Activated B cell treated with CpG ODN at 0.5 μM for 24 hours (primary cell): ENCODE data around the gene SYNE3. TPM values are rescaled to one million over a fixed set of nuclear protein-coding genes. Genes with fewer than 3 reads are reported as not detected.

Experiments used
- ATAC-seq: fragments of 200-7000 bp; cut with Tn5 transposase; one replicate; pipeline ENCODE4 v1.10.0; 2021; ENCODE audit warnings: low read depth, mild to moderate bottlenecking, moderate library complexity
- CTCF ChIA-PET: fragments of 350-600 bp; sonication (Branson Sonifier 250); formaldehyde crosslinking; loops from one replicate; lab custom pipeline; 2021; ENCODE audit warnings: antibody characterized with exemption; lab: Charles Lee
- POLR2A ChIA-PET: fragments of 350-600 bp; sonication (Branson Sonifier 250); formaldehyde crosslinking; loops from one replicate; lab custom pipeline; 2021; ENCODE audit warnings: antibody characterized with exemption; lab: Charles Lee
- DNase-seq: peaks from one replicate; pipeline ENCODE4 v3.0.0; 2022
- H3K27ac Mint-ChIP-seq: one replicate; pipeline ENCODE4 v1.8.0; 2020; ENCODE audit warnings: mixed read lengths
- H3K27me3 Mint-ChIP-seq: one replicate; pipeline ENCODE4 v1.8.0; 2021; ENCODE audit warnings: mixed read lengths
- H3K36me3 Mint-ChIP-seq: one replicate; pipeline ENCODE4 v1.8.0; 2021; ENCODE audit warnings: low read depth, mixed read lengths
- H3K4me1 Mint-ChIP-seq: one replicate; pipeline ENCODE4 v1.8.0; 2021; ENCODE audit warnings: mixed read lengths
- H3K4me3 Mint-ChIP-seq: one replicate; pipeline ENCODE4 v1.8.0; 2020; ENCODE audit warnings: mild to moderate bottlenecking, mixed read lengths
- H3K9me3 Mint-ChIP-seq: one replicate; pipeline ENCODE4 v1.8.0; 2020; ENCODE audit warnings: mixed read lengths
- CTCF ChIP-seq: fragments of 200-600 bp; IDR thresholded peaks from one replicate; pipeline ENCODE4 v1.8.0; 2022; ENCODE audit warnings: antibody characterized with exemption, mild to moderate bottlenecking
- intact Hi-C: fragments of 100-400 bp; cut with micrococcal nuclease; formaldehyde crosslinking; loops from one replicate; pipeline ENCODE4 v1.15.1; 2024
- total RNA-seq: library from RNA; stranded (reverse); gene quantifications from 2 replicates; pipeline ENCODE4 v1.2.3, GENCODE V29; 2022

The SYNE3 gene
- total RNA-seq, 1 donor from 2014 or later: 104 TPM

- H3K27ac Mint-ChIP-seq: no peak overlapping the region
- DNase-seq: no peak
- peaks cover 40% of the 10 kb centered on the region for H3K4me1 Mint-ChIP-seq
- intact Hi-C loops: no loop called here
- ATAC-seq: no peak
- H3K27me3 Mint-ChIP-seq: no peaks in the 10 kb centered on the region
- CTCF ChIA-PET: interaction anchor here (9.5 kb wide), 1 partner anchor 82 kb away, joined by 162 read pairs; no protein-coding TSS in a partner anchor
- no peak for TF ChIP-seq CTCF
- POLR2A ChIA-PET: interaction anchor here (1.3 to 2.5 kb wide), 2 partner anchors 9 to 82 kb away, joined by 5 to 12 read pairs; partner anchors contain the start of gene SYNE3
- H3K9me3 Mint-ChIP-seq: no peaks in the 10 kb centered on the region
- H3K36me3 Mint-ChIP-seq: peaks cover 5% of the 10 kb centered on the region
- H3K4me3 Mint-ChIP-seq: no peak overlapping the region
These were observed 8.5 kb upstream of the SYNE3 start for GRCh38 chr14:95524706-95525512.

GRCh38 chr14:95523815-95524448 lies 7.5 kb upstream of the SYNE3 start:
- CTCF ChIA-PET: interaction anchor here (1.0 to 9.5 kb wide), 3 partner anchors 60 to 81 kb away, joined by 3 to 162 read pairs (median 3); no protein-coding TSS in a partner anchor
- no peaks in the 10 kb centered on the region for H3K9me3 Mint-ChIP-seq
- no peaks in the 10 kb centered on the region for H3K27me3 Mint-ChIP-seq
- peaks cover under 1% of the 10 kb centered on the region for H3K36me3 Mint-ChIP-seq
- peaks cover 50% of the 10 kb centered on the region for H3K4me1 Mint-ChIP-seq
- POLR2A ChIA-PET: interaction anchor here (1.3 to 7.0 kb wide), 4 partner anchors 8 to 81 kb away, joined by 5 to 52 read pairs (median 9); partner anchors contain the start of genes GLRX5 and SYNE3
- intact Hi-C loops: no loop called here
- DNase-seq: no peak
- TF ChIP-seq CTCF: no peak
- ATAC-seq: no peak
- H3K4me3 Mint-ChIP-seq: no peak overlapping the region
- H3K27ac Mint-ChIP-seq: no peak overlapping the region

- Mint-ChIP-seq H3K36me3 (no peaks in the 10 kb centered on the region), H3K4me3 (no peak overlapping the region), H3K27ac (no peak overlapping the region), H3K27me3 (no peaks in the 10 kb centered on the region), H3K4me1 (peaks cover 57% of the 10 kb centered on the region), H3K9me3 (no peaks in the 10 kb centered on the region)
- no peak for DNase-seq
- ChIA-PET CTCF (interaction anchor here (1.0 to 9.5 kb wide), 3 partner anchors 59 to 80 kb away, joined by 3 to 162 read pairs (median 3); no protein-coding TSS in a partner anchor), POLR2A (interaction anchor here (0.7 to 7.0 kb wide), 5 partner anchors 11 to 81 kb away, joined by 3 to 52 read pairs (median 5); partner anchors contain the start of gene GLRX5)
- intact Hi-C loops: no loop called here
- no peak for TF ChIP-seq CTCF
- ATAC-seq: no peak
These were observed 6.8 kb upstream of the SYNE3 start for GRCh38 chr14:95523051-95523814.

DNA sequence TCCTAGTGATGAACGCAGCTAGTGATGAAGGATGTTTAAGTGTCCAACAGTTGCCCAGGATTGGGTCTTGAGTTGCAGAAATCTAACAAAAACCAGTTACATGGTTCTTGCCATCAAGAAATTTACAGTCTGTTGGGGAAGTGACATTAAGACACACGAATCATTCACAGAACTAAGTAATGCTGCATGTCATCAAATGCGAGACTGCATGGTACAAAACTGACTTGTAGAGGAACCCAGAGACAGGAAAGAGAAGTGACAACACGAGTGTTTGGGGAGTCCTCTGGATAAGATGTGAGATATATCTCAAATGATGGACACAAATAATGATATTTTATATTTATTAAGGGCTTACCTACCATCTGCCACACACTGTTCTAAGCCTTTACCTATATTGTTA lies 6.1 kb upstream of the SYNE3 start:
- H3K4me1 Mint-ChIP-seq: peaks cover 62% of the 10 kb centered on the region

More for the DNA sequence above, 6.1 kb upstream of the SYNE3 start:
- ChIA-PET POLR2A (interaction anchor here (0.6 to 7.0 kb wide), 4 partner anchors 12 to 70 kb away, joined by 3 to 52 read pairs (median 3); partner anchors contain the start of gene GLRX5), CTCF (interaction anchor here (1.0 to 9.5 kb wide), 3 partner anchors 59 to 80 kb away, joined by 3 to 162 read pairs (median 3); no protein-coding TSS in a partner anchor)
- no peaks in the 10 kb centered on the region for H3K36me3 Mint-ChIP-seq
- H3K27ac Mint-ChIP-seq: peak overlapping the region; percentile 38
- no peak for TF ChIP-seq CTCF
- H3K9me3 Mint-ChIP-seq: no peaks in the 10 kb centered on the region
- DNase-seq (no peak), ATAC-seq (no peak)
- H3K4me3 Mint-ChIP-seq: no peak overlapping the region
- intact Hi-C loops: no loop called here
- no peaks in the 10 kb centered on the region for H3K27me3 Mint-ChIP-seq
